Fibroblast of lung (primary cell): ENCODE measurements around the gene FAM3B.

Experiments
- CTCF ChIP-seq, 2 donors: IDR thresholded peaks in 1 of 2; conservative IDR thresholded peaks in 1 of 2; 1 replicate in 1 of 2; 2 replicates in 1 of 2; pipeline ENCODE4 v1.5.1; 2011 to 2012; ENCODE audit warnings: low read length in 2 of 2, control low read depth in 1 of 2, inconsistent platforms in 1 of 2, low read depth in 1 of 2, mild to moderate bottlenecking in 1 of 2
- EZH2 ChIP-seq: IDR thresholded peaks from 2 replicates; pipeline ENCODE4 v1.5.1; 2012; ENCODE audit warnings: low read length, control low read depth, mild to moderate bottlenecking; ENCODE audit errors: missing control alignments

- TF ChIP-seq CTCF (conservative IDR thresholded peaks at IDR 0.05 in 1 of 2, IDR thresholded peaks at IDR 0.05 in 1 of 2; ENCODE audit: low read depth in 1 of 2, low read length in 2 of 2) (no peak), EZH2 (no peak)
Observed at GRCh38 chr21:41388259-41388658, 71.7 kb downstream of the FAM3B start.
